OCI-M2 (cell line): ENCODE measurements around the gene DNASE1L1.

Experiments
- DNase-seq: peaks from one replicate; lab custom pipeline; 2025; ENCODE audit not compliant: unreplicated experiment; lab: John Stamatoyannopoulos, UW

Gene DNASE1L1

GRCh38 chrX:154369449-154370299 is 39.4 kb downstream of the DNASE1L1 start:
- DNase-seq: no peak

GRCh38 chrX:154368630-154369448 is 40.2 kb downstream of the DNASE1L1 start:
- peak; percentile 9 for DNase-seq

- DNase-seq: no peak
Measured at GRCh38 chrX:154367474-154368308, 41.4 kb downstream of the DNASE1L1 start.

GRCh38 chrX:154366666-154367055 is 42.4 kb downstream of the DNASE1L1 start:
- no peak for DNase-seq

GRCh38 chrX:154365997-154366665 is 42.9 kb downstream of the DNASE1L1 start:
- no peak for DNase-seq

GRCh38 chrX:154365052-154365600 is 43.9 kb downstream of the DNASE1L1 start:
- no peak for DNase-seq

- no peak for DNase-seq
Measured at GRCh38 chrX:154363706-154364439, 45.2 kb downstream of the DNASE1L1 start.

GRCh38 chrX:154362085-154362742 is 46.8 kb downstream of the DNASE1L1 start:
- DNase-seq: no peak

GRCh38 chrX:154360155-154360713 is 48.8 kb downstream of the DNASE1L1 start:
- DNase-seq: no peak

GRCh38 chrX:154359362-154360154 is 49.5 kb downstream of the DNASE1L1 start:
- DNase-seq: no peak

- no peak for DNase-seq
Measured at GRCh38 chrX:154358829-154359228, 50.2 kb downstream of the DNASE1L1 start.

GRCh38 chrX:154358011-154358410 is 51.0 kb downstream of the DNASE1L1 start:
- no peak for DNase-seq

GRCh38 chrX:154357205-154357604 is 51.8 kb downstream of the DNASE1L1 start:
- no peak for DNase-seq

GRCh38 chrX:154356596-154356995 is 52.5 kb downstream of the DNASE1L1 start:
- DNase-seq: no peak

GRCh38 chrX:154355776-154356140 is 53.3 kb downstream of the DNASE1L1 start:
- no peak for DNase-seq

GRCh38 chrX:154355094-154355775 is 53.8 kb downstream of the DNASE1L1 start:
- DNase-seq: no peak

GRCh38 chrX:154354516-154354915 is 54.5 kb downstream of the DNASE1L1 start:
- no peak for DNase-seq

GRCh38 chrX:154354013-154354412 is 55.0 kb downstream of the DNASE1L1 start:
- DNase-seq: no peak
